H9 (cell line): ENCODE data around the gene SLC7A1. TPM values are rescaled to one million over a fixed set of nuclear protein-coding genes. Genes with fewer than 3 reads are reported as not detected.

Experiments used
- DNase-seq: peaks from one replicate; pipeline ENCODE4 v3.0.0-alpha.2; 2017
- H2AFZ ChIP-seq: one replicate; pipeline ENCODE4 v1.6.1; 2013; ENCODE audit warnings: mild to moderate bottlenecking, low read length, control low read depth, moderate library complexity
- H2AK5ac ChIP-seq: 2 replicates; pipeline ENCODE4 v1.6.1; 2013; ENCODE audit warnings: low read length, control low read depth, mixed read lengths; ENCODE audit not compliant: insufficient read length
- H2BK120ac ChIP-seq: one replicate; pipeline ENCODE4 v1.6.1; 2013; ENCODE audit warnings: low read depth, mild to moderate bottlenecking, low read length, control low read depth, inconsistent platforms; ENCODE audit not compliant: poor library complexity, severe bottlenecking
- H2BK12ac ChIP-seq: 2 replicates; pipeline ENCODE4 v1.6.1; 2013; ENCODE audit warnings: low read length, control low read depth, mixed read lengths, low read depth; ENCODE audit not compliant: insufficient read length
- H2BK15ac ChIP-seq: 2 replicates; pipeline ENCODE4 v1.6.1; 2013; ENCODE audit warnings: low read depth, low read length, control low read depth
- H2BK20ac ChIP-seq: one replicate; pipeline ENCODE4 v1.6.1; 2013; ENCODE audit warnings: low read depth, mild to moderate bottlenecking, low read length, control low read depth, inconsistent platforms; ENCODE audit not compliant: poor library complexity, severe bottlenecking
- H2BK5ac ChIP-seq: 2 replicates; pipeline ENCODE4 v1.6.1; 2013; ENCODE audit warnings: low read length, control low read depth, mixed read lengths; ENCODE audit not compliant: insufficient read length
- H3K14ac ChIP-seq: 2 replicates; pipeline ENCODE4 v1.6.1; 2013; ENCODE audit warnings: low read length, control low read depth; ENCODE audit not compliant: insufficient read depth
- H3K18ac ChIP-seq: 2 replicates; pipeline ENCODE4 v1.6.1; 2013; ENCODE audit warnings: low read depth, mild to moderate bottlenecking, mixed read lengths, low read length, control low read depth; ENCODE audit not compliant: insufficient read length
- H3K23ac ChIP-seq: 2 replicates; pipeline ENCODE4 v1.6.1; 2013; ENCODE audit warnings: low read length, control low read depth, mixed read lengths, low read depth; ENCODE audit not compliant: insufficient read length
- H3K23me2 ChIP-seq: 2 replicates; pipeline ENCODE4 v1.6.1; 2013; ENCODE audit warnings: low read depth, mild to moderate bottlenecking, mixed read lengths, low read length, control low read depth; ENCODE audit not compliant: insufficient read length, poor library complexity, severe bottlenecking
- H3K27ac ChIP-seq: 2 replicates; pipeline ENCODE4 v1.5.1; 2013; ENCODE audit warnings: low read length, control low read depth, mixed read lengths, low read depth; ENCODE audit not compliant: insufficient read length
- H3K27me3 ChIP-seq: 2 replicates; pipeline ENCODE4 v1.6.1; 2013; ENCODE audit warnings: low read length, control low read depth, inconsistent platforms; ENCODE audit not compliant: insufficient read depth
- H3K4ac ChIP-seq: 2 replicates; pipeline ENCODE4 v1.6.1; 2013; ENCODE audit warnings: low read depth, mild to moderate bottlenecking, control low read depth, inconsistent platforms, low read length, moderate library complexity
- H3K4me1 ChIP-seq: 2 replicates; pipeline ENCODE4 v1.6.1; 2013; ENCODE audit warnings: low read length, control low read depth, inconsistent platforms; ENCODE audit not compliant: insufficient read depth
- H3K4me2 ChIP-seq: 2 replicates; pipeline ENCODE4 v1.6.1; 2013; ENCODE audit warnings: low read length, control low read depth, mixed read lengths; ENCODE audit not compliant: insufficient read length, insufficient read depth
- H3K56ac ChIP-seq: 2 replicates; pipeline ENCODE4 v1.6.1; 2013; ENCODE audit warnings: low read depth, mild to moderate bottlenecking, mixed read lengths, low read length, control low read depth; ENCODE audit not compliant: insufficient read length
- H3K79me1 ChIP-seq: 2 replicates; pipeline ENCODE4 v1.6.1; 2013; ENCODE audit warnings: low read depth, mild to moderate bottlenecking, moderate library complexity, low read length, control low read depth, inconsistent platforms; ENCODE audit not compliant: insufficient read depth, poor library complexity, severe bottlenecking
- H3K79me2 ChIP-seq: 2 replicates; pipeline ENCODE4 v1.6.1; 2013; ENCODE audit warnings: low read length, control low read depth, inconsistent platforms; ENCODE audit not compliant: insufficient read depth
- H3K9ac ChIP-seq: 2 replicates; pipeline ENCODE4 v1.6.1; 2013; ENCODE audit warnings: low read length, control low read depth, mixed read lengths; ENCODE audit not compliant: insufficient read length; ENCODE audit errors: extremely low read depth
- H3K9me3 ChIP-seq: one replicate; pipeline ENCODE4 v1.6.1; 2013; ENCODE audit warnings: low read depth, low read length, inconsistent platforms; ENCODE audit not compliant: control insufficient read depth
- H3T11ph ChIP-seq: one replicate; pipeline ENCODE4 v1.6.1; 2013; ENCODE audit warnings: mild to moderate bottlenecking, low read length, control low read depth, inconsistent platforms
- H4K20me1 ChIP-seq: one replicate; pipeline ENCODE4 v1.6.1; 2013; ENCODE audit not compliant: control insufficient read depth, insufficient read length, insufficient read depth
- H4K5ac ChIP-seq: 2 replicates; pipeline ENCODE4 v1.6.1; 2013; ENCODE audit warnings: low read depth, mild to moderate bottlenecking, mixed read lengths, low read length, control low read depth; ENCODE audit not compliant: insufficient read length
- H4K8ac ChIP-seq: replicated peaks from 2 replicates; pipeline ENCODE4 v1.6.1; 2013; ENCODE audit warnings: low read length, control low read depth, mixed read lengths, low read depth; ENCODE audit not compliant: insufficient read length
- H4K91ac ChIP-seq: 2 replicates; pipeline ENCODE4 v1.6.1; 2013; ENCODE audit warnings: low read depth, mild to moderate bottlenecking, moderate library complexity, mixed read lengths, low read length, control low read depth; ENCODE audit not compliant: insufficient read length
- H3K27ac Mint-ChIP-seq, 3 experiments: 2 replicates in 2 of 3; 3 replicates in 1 of 3; pipeline ENCODE4 v1.8.0; 2020 to 2021; ENCODE audit warnings: mixed read lengths in 3 of 3, mild to moderate bottlenecking in 1 of 3, moderate library complexity in 1 of 3
- H3K27me3 Mint-ChIP-seq: 2 replicates; pipeline ENCODE4 v1.8.0; 2021; ENCODE audit warnings: low read depth, mild to moderate bottlenecking, moderate library complexity, mixed read lengths
- H3K36me3 Mint-ChIP-seq, 3 experiments: 2 replicates in 2 of 3; 3 replicates in 1 of 3; pipeline ENCODE4 v1.8.0; 2020 to 2021; ENCODE audit warnings: low read depth in 3 of 3, mixed read lengths in 3 of 3; ENCODE audit not compliant: insufficient read depth in 1 of 3
- H3K4me1 Mint-ChIP-seq, 2 experiments: 2 replicates each; pipeline ENCODE4 v1.8.0; 2020; ENCODE audit warnings: mixed read lengths in 2 of 2
- H3K4me3 Mint-ChIP-seq, 2 experiments: 2 replicates in 1 of 2; 3 replicates in 1 of 2; pipeline ENCODE4 v1.8.0; 2020 to 2021; ENCODE audit warnings: mild to moderate bottlenecking in 2 of 2, mixed read lengths in 2 of 2, moderate library complexity in 1 of 2
- H3K9me3 Mint-ChIP-seq, 2 experiments: 2 replicates in 1 of 2; 3 replicates in 1 of 2; pipeline ENCODE4 v1.8.0; 2020; ENCODE audit warnings: mild to moderate bottlenecking in 2 of 2, mixed read lengths in 2 of 2, moderate library complexity in 1 of 2
- CTCF ChIP-seq: fragments of 200-600 bp; sonication (generic); conservative IDR thresholded peaks from 3 replicates; pipeline ENCODE4 v1.8.0; 2021; ENCODE audit warnings: antibody characterized with exemption, mild to moderate bottlenecking
- WGBS: extraction: QIAGEN DNeasy Blood & Tissue Kit; methylation state at CpG from one replicate; pipeline ENCODE4 v1.1.7; 2013; ENCODE audit warnings: missing lambda C conversion rate, low lambda C conversion rate, mixed read lengths; ENCODE audit not compliant: insufficient read length; ENCODE audit errors: extremely low coverage; 5-methylcytosine and 5-hydroxymethylcytosine counted together
- total RNA-seq: library from RNA; stranded (reverse); gene quantifications from 2 replicates; pipeline ENCODE4 v1.2.1, GENCODE V29; 2021

Gene SLC7A1
- total RNA-seq, 1 experiment from 2014 or later, result 109 TPM

- DNase-seq, result no peak
- Histone ChIP-seq H3K14ac (no peak overlapping the region), H4K8ac (no peak overlapping the region), H3K27ac (no peak overlapping the region), H3K79me2 (no peaks in the 10 kb centered on the region), H3K4me2 (no peak overlapping the region), H2BK120ac (no peak overlapping the region), H3K18ac (no peak overlapping the region), H3K56ac (no peak overlapping the region), H2BK15ac (no peak overlapping the region), H2BK20ac (no peak overlapping the region), H2BK5ac (no peak overlapping the region), H3K23me2 (no peaks in the 10 kb centered on the region), H3K9me3 (no peaks in the 10 kb centered on the region), H2BK12ac (no peak overlapping the region), H4K91ac (no peak overlapping the region), H3K79me1 (no peaks in the 10 kb centered on the region), H3K23ac (no peak overlapping the region), H3K4me1 (no peaks in the 10 kb centered on the region), H4K5ac (no peak overlapping the region), H3K27me3 (no peaks in the 10 kb centered on the region), H3K4ac (no peak overlapping the region), H4K20me1 (no peaks in the 10 kb centered on the region), H2AK5ac (no peak overlapping the region), H3K9ac (no peak overlapping the region), H3T11ph (no peak overlapping the region), H2AFZ (no peak overlapping the region)
- Mint-ChIP-seq H3K36me3 (peaks cover 0 to 9% (median under 1%) of the 10 kb centered on the region in 3 experiments; a peak in 4 of 7 replicates), H3K9me3 (no peaks in the 10 kb centered on the region), H3K4me3 (no peak overlapping the region), H3K27me3 (peaks cover 18% of the 10 kb centered on the region), H3K27ac (no peak overlapping the region; a peak in 1 of 7 replicates), H3K4me1 (peaks cover 11% of the 10 kb centered on the region in 2 experiments; a peak in 3 of 4 replicates)
- TF ChIP-seq CTCF, result no peak
- WGBS, result no CpG with 5 or more reads among the region's 10 CpGs
Measured at GRCh38 chr13:29505950-29506349, 89.5 kb downstream of the SLC7A1 start.
